Activated CD4-positive, CD25-positive, alpha-beta regulatory T cell treated with anti-CD3 and anti-CD28 coated beads, Interleukin-2, amount 50 U/mL, for 16 hours (primary cell): ENCODE data around the gene CHRM3.
"Not testable (repeated sequence)": the region's sequence is repeated elsewhere in the genome, so short reads cannot be mapped to it uniquely, and the experiment has no call there.

Source experiments
- DNase-seq: peaks from one replicate; pipeline ENCODE4 v3.0.0-alpha.2; 2020; ENCODE audit warnings: low read depth, low spot score

CHRM3 gene

GRCh38 chr1:239386453-239387303, at the start of gene CHRM3:
CHRM3 (plus strand) TSS chr1:239386568; CDS start chr1:239907452, 520,884 bp downstream.
- DNase-seq: no peak

GRCh38 chr1:239337799-239338430, 48.5 kb upstream of the CHRM3 start:
- no peak for DNase-seq

- DNase-seq: no peak
These were observed 38.6 kb upstream of the CHRM3 start for GRCh38 chr1:239347776-239348175.

DNA sequence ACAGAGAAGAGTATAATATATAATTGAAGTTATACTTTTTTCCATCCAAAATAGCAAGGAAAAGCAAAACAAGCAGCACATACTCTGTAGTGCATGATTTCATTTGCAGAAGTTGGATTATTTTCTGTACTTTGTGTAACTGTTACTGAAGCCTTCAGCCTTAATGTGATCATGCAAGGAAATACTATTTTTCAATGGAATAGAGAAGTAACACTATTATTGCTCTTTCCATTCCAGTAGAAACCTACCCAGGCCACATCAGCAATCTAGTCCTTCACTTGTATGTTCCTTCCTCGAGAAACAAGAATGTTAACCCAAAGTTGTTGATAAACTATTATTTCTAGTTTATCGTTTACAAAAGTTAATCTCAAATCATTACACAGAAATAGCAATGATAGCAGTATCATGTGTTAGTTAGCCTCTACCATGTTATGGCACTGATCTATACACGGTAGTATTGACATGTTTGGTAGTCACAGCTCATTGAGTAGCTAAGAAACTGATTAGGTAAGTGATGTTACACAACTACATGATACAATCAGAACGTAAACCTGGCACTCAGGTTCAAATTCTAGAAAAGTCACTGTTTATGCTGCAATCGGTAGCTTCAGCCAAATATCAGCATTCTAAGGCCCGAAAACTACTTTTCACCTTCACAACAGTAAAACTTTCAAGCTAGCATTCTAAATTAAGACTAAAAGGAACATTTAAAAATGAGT, 37.6 kb upstream of the CHRM3 start:
- no peak for DNase-seq

DNA sequence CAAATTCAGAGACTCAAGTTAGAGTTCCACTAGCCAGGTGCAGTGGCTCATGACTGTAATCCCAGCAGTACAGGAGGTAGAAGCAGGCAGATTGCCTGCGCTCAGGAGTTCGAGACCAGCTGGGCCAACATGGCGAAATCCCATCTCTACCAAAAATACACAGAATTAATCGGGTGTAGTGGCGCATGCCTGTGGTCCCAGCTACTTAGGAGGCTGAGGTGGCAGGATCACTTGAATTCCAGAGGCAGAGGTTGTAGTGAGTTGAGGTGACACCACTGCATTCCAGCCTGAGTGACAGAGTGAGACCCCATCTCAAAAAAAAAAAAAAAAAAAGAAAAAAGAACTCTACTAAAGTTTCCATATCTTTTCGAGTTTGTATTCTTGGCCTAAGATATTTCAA, 36.7 kb upstream of the CHRM3 start:
- no peak for DNase-seq

DNA sequence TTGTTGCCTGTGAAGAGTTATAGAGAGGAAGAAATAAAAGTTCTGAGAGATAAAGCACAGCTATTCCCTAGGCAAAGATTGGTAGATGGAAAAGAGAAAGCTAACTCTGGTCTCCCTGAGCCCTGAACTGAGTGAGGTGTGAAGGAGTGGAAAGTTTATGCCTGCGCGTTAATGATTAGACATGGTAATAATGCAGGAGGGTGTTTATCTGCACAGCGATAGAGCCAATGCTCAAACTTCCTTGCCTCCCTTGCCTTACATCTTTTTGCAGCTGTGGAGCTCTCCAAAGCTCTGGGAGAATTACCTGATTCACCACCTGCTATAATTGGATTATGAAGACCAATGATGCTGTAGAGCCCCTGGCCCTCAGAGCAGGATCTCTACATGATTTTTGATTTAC, 32.8 kb upstream of the CHRM3 start:
- no peak for DNase-seq

DNA sequence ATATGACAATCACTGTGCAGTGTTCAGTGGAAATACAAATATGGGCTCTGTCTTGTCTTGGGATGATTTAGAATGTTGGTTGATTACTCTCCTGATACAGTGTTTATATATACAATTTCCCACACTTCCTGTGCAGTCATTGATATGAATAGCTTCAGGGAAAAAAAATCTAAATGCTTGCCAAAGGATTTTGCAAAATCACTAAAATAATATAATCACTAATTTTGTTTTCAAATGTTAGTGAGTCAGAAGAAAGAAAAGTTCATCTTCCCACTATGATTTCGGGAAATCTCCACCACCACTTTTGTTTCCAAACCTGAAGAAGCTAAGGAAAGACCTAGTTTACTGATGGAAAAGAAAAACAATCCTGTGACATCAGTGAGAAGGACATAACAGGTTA, 32.1 kb upstream of the CHRM3 start:
- no peak for DNase-seq

DNA sequence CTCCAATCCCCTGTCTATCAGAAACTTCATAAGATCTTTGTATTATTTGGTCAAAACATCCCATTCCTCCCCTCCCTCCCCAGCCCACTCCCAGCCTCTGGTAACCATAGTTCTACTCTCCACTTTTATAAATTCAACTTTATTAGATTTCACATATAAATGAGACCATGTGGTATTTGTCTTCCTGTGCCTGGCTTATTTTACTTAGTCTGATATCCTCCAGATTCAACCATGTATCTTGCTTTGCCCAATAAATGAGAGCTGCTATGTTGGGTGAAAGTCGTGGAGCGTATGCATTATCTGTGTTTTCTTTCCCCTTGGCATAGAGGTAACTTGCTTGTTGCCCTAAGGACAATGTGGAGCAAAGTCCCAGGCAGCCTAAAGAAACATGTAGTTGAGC, 28.5 kb upstream of the CHRM3 start:
- DNase-seq: no peak

DNA sequence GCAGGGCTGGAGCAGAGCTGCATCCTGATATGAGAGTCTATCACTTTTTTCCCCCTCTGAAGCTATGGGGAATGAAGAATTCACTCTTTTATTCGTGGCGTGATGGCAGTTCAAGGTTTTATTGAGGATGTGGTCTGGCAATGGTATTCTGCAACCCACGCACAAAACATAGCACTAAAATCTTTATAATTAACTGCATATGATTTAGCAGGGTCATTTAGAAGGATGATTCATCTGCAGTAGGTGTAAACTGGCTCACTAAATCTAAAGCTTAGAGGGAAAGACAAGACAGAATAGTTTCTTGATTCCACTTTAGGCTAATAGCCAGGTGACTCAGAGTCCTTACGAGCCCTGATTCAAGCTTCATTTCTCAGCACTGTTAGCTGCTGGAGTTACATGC, 25.0 kb upstream of the CHRM3 start:
- DNase-seq: no peak

DNA sequence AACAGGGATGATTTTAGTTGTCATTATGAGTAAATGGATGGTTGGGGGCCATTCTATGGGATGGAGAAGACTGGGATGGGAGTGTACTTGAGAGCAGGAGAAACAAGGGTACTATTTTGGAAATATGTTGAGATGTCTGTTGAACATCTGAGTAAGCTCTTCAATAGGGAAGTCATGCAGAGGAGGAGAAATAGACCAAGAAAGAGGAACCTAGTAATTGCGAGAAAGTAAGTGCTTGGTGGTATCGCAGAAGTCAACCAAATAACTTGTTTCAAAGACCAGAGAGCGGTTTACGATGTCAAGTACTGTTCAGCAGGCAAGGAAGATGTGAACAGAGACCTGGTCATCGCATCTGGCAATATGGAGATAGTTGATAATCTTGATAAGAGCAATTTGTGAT, 22.4 kb upstream of the CHRM3 start:
- no peak for DNase-seq

GRCh38 chr1:239367196-239367810, 19.1 kb upstream of the CHRM3 start:
- no peak for DNase-seq

DNA sequence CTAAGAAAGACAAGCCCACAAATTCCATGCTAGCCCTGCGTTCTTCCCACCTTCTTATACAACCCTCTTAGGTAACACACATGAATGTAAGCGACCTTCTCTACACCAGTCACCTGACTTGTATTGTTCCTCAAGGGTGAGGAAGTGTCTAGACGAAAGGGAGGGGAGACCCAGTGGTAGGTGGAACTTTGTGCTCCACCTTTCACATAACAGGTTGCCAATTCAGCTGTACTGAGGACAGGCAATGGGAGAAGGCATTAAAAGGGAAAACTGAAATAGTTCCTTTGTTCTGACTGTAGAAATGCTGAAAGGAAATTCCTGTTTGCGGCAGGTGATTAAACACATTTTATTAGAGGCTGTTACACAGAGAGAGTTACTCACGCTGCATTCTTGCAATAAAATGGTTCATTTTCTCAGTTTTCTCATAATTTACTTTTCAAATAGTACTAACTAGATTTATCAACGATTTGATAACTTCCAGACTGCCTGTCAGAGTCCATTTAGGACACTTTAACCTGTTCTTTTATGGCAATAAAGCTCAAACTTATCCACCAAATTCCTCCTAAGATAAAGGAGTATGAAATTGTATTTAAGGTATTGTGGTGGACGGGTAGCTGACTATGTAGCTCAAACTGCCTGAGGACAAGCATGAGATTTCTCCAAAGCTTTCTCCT, 17.8 kb upstream of the CHRM3 start:
- no peak for DNase-seq

GRCh38 chr1:239370869-239371268, 15.5 kb upstream of the CHRM3 start:
- not testable (repeated sequence) for DNase-seq

DNA sequence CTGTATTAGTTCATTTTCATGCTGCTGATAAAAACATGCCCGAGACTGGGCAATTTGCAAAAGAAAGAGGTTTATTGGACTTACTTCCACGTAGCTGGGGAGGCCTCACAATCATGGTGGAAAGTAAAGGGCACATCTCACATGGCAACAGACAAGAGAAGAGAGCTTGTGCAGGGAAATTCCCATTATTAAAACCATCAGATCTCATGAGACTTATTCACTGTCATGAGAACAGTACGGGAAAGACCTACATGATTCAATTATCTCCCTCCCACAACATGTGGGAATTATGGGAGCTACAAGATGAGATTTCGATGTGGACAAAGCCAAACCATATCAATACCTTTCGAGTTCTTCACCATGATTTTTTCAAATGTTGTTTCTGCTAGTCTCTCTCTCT, 3.7 kb upstream of the CHRM3 start:
- DNase-seq: no peak

DNA sequence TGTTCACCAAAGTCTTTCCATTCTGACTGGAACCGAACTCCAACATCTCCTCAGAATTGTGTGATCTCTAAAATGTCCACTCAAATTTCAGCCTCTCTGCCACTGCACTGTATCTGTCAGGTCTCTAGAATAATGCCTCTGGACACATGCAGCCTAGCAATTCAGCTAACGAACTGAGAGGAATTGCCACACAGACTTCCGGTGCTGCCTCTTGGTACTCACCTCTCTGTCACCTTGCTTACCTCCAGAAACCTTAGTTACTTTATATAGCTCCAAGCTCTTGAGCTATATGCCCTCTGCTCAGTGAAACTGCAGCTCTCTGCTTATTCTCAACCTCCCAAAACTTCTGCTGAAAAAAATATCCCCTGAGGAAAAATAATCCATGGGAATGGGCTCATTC, 2.7 kb upstream of the CHRM3 start:
- no peak for DNase-seq

DNA sequence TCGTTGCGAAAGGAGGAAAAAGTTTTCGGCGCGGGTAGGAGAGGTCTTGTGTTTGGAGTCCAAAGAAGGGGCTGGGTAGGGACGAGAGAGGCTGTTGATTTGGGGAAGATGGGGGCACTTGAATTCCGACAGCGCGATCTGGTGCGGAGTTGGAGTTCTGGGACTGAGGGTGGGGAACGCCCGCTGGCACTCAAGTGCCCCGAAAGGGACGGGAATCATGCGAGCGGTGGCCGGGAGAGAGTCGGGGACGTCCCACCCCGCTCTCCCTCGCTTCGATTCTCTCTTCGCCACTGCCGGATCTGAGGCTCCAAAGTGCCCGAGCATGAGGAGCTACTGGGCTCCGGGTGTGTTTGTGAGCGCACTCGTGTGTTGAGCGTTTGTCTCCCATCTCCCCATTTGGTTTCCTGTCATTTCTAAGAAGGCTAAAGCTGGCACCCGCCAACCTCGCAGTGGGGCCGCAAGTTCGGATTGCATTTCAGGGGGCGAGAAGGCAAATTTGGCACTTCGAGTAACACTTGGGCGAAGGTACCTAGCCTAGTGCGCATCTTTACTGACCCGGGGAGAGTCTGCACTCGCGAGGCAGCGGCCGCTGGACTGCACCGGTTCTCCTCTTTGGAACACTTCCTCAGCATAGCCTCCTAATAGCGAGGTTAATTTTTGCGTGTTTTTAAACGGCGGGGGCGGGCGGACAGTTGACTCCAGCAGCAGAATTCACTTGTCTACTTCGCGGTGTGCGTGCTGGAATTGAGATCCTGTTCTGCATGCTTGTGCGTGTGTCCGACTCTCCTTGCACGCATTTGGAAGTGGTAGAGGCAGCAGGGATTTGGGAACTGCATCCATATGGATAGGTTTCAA, 1.2 kb downstream of the CHRM3 start:
- no peak for DNase-seq

- DNase-seq: no peak
These were observed 1.8 kb downstream of the CHRM3 start for GRCh38 chr1:239388159-239388485.

- no peak for DNase-seq
These were observed 2.2 kb downstream of the CHRM3 start for GRCh38 chr1:239388578-239388977.

DNA sequence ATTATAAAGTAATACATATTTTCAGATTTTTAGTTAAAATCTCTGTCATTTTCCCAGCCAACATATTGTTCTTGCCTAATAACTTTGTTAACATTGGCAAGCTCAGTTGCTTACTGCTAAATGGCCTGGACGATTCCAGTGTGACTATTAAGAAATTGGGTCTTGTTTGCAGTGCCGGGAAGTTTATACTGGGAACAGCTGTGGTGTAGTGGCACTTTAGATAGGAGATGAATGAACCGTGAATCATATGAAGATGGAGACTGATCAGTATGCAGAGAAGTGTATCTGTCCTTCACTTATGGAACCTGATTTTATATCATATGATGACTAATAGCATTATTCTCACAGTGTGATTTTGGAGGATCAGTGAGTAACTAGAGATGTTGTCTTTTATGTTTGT, 3.3 kb downstream of the CHRM3 start:
- no peak for DNase-seq

DNA sequence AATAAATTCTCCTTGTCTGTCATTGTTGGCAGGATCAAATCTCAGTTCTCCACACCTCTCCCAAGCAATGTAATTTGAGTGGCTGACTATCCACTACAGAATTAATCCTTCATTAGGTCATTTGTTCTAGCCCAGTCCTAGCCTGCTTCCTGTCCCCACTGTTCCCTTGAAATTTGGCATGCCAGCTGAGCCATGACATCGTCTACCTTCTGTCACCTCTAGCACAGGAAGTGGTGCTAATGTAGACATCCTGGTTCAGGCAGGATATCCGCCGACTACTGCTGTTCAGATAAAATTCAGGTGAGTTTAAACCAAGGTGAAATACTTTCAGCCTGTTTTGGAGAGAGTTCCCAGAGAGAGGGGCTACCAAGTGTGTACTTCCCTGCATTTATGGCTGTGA, 5.9 kb downstream of the CHRM3 start:
- no peak for DNase-seq

GRCh38 chr1:239394107-239394506, 7.7 kb downstream of the CHRM3 start:
- DNase-seq: no peak
